GM12801 (cell line): Measurements from ENCODE around the gene SUPT3H.

ENCODE experiments used
- CTCF ChIP-seq: IDR thresholded peaks from one replicate; pipeline ENCODE4 v1.5.1; 2011; ENCODE audit warnings: control low read depth; ENCODE audit not compliant: insufficient read length; ENCODE audit errors: extremely low read depth

Gene SUPT3H

GRCh38 chr6:45032426-45032825 lies 345.3 kb downstream of the SUPT3H start:
- no peak for TF ChIP-seq CTCF

GRCh38 chr6:45031601-45032000 lies 346.1 kb downstream of the SUPT3H start:
- TF ChIP-seq CTCF: no peak

GRCh38 chr6:45027126-45027525 lies 350.6 kb downstream of the SUPT3H start:
- TF ChIP-seq CTCF: no peak

GRCh38 chr6:45026003-45026516 lies 351.7 kb downstream of the SUPT3H start:
- no peak for TF ChIP-seq CTCF

DNA sequence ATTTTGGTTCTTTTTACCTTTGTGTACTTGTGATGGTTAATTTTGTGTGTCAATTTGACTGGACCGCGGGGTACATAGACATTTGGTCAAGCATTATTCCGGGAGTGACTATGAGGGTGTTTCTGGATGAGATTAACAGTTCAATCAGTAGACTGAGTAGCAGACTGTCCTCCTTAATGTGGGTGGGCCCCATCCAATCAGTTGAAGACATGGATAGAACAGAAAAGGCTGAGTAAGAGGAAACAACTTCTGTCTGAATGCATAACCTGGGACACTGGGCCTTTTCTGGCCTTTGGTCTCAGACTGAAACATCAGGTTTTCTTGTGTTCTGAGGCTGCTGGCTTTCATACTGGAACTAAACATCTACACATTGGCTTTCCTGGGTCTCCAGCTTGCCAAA lies 353.1 kb downstream of the SUPT3H start:
- TF ChIP-seq CTCF: no peak

- TF ChIP-seq CTCF: no peak
These were observed 356.1 kb downstream of the SUPT3H start for GRCh38 chr6:45021676-45022075.

DNA sequence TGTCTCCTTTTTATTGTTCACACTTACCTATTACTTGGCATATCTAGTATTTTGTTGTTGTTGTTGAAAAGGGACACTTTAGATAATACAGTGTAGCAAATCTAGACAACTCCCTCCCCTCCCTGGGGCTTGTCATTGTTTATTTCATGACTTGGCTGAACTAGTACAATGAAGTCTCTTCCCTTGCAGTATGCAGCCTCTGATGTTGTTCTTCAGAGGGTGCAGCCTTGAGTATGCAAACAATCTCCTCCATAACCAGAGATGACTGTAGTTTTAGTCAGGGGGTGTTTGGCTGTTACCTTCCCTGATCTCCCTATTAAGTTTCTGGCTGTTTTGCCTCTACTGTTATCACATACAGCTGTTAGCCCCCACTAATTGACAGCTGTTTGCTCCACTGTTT lies 365.0 kb downstream of the SUPT3H start:
- no peak for TF ChIP-seq CTCF

- no peak for TF ChIP-seq CTCF
These were observed 368.2 kb downstream of the SUPT3H start for GRCh38 chr6:45009576-45009975.
